Panc1 (cell line): ENCODE measurements around the gene SPTSSA. TPM values are rescaled to one million over a fixed set of nuclear protein-coding genes. Genes with fewer than 3 reads are reported as not detected.
"Not testable (repeated sequence)": the region's sequence is repeated elsewhere in the genome, so short reads cannot be mapped to it uniquely, and the experiment has no call there.

Source experiments
- ATAC-seq: fragments of 200-7000 bp; cut with Tn5 transposase; 2 replicates; pipeline ENCODE4 v1.9.1; 2020; ENCODE audit warnings: mild to moderate bottlenecking, moderate library complexity
- BruUV-seq: library from RNA; stranded (reverse); fragments of 400-500 nt; replicated peaks from 2 replicates; lab custom pipeline; 2021; lab: Mats Ljungman, UMichigan
- CTCF ChIA-PET: fragments of 300-600 bp; sonication (Branson Sonifier 250); formaldehyde crosslinking; loops from one replicate; lab custom pipeline; 2022; ENCODE audit warnings: antibody characterized with exemption; lab: Charles Lee
- POLR2A ChIA-PET: fragments of 300-600 bp; sonication (Branson Sonifier 250); formaldehyde crosslinking; loops from one replicate; lab custom pipeline; 2022; ENCODE audit warnings: antibody characterized with exemption; lab: Charles Lee
- DNase-seq: peaks from one replicate; pipeline ENCODE4 v3.0.0-alpha.2; 2010; ENCODE audit warnings: low read depth, low spot score
- H3K27ac ChIP-seq: 2 replicates; pipeline ENCODE4 v1.5.1; 2011; ENCODE audit warnings: mild to moderate bottlenecking, low read length, inconsistent platforms
- H3K27me3 ChIP-seq: fragments of 200-500 bp; sonication (Bioruptor generic); 2 replicates; pipeline ENCODE4 v1.6.0; 2014; ENCODE audit warnings: low read length, inconsistent platforms; ENCODE audit not compliant: control insufficient read depth, insufficient read depth
- H3K36me3 ChIP-seq: fragments of 200-500 bp; sonication (Bioruptor generic); 2 replicates; pipeline ENCODE4 v1.5.1; 2014; ENCODE audit warnings: inconsistent platforms, mild to moderate bottlenecking, low read length, moderate library complexity; ENCODE audit not compliant: control insufficient read depth, insufficient read depth
- H3K4me1 ChIP-seq: 2 replicates; pipeline ENCODE4 v1.5.1; 2011; ENCODE audit warnings: inconsistent platforms, mild to moderate bottlenecking, low read length, moderate library complexity; ENCODE audit not compliant: control insufficient read depth, insufficient read depth
- H3K4me3 ChIP-seq, 2 experiments: 2 replicates each; pipeline ENCODE4 v1.5.1; 2011 to 2012; ENCODE audit warnings: low read depth in 2 of 2, low read length in 2 of 2, mild to moderate bottlenecking in 2 of 2, inconsistent platforms in 1 of 2, moderate library complexity in 1 of 2
- H3K9me3 ChIP-seq: fragments of 200-500 bp; sonication (Bioruptor generic); 2 replicates; pipeline ENCODE4 v1.5.1; 2014; ENCODE audit warnings: low read depth, mild to moderate bottlenecking, inconsistent platforms, low read length, moderate library complexity; ENCODE audit not compliant: control insufficient read depth, insufficient read depth
- CTCF ChIP-seq: fragments of 450-650 bp; IDR thresholded peaks from 2 replicates; pipeline ENCODE4 v1.5.1; 2017; ENCODE audit warnings: mild to moderate bottlenecking
- POLR2AphosphoS5 ChIP-seq: IDR thresholded peaks from 2 replicates; pipeline ENCODE4 v1.6.1; 2012; ENCODE audit warnings: mild to moderate bottlenecking, low read depth, low read length, moderate library complexity
- SIN3A ChIP-seq: IDR thresholded peaks from 2 replicates; pipeline ENCODE4 v1.6.1; 2012; ENCODE audit warnings: low read depth, mild to moderate bottlenecking, low read length, moderate library complexity, borderline replicate concordance; ENCODE audit not compliant: insufficient read depth
- TCF7L2 ChIP-seq: IDR thresholded peaks from 2 replicates; pipeline ENCODE4 v1.6.1; 2011; ENCODE audit warnings: mild to moderate bottlenecking, low read depth, low read length, inconsistent platforms
- in situ Hi-C: cut with HindIII; loops from 2 replicates; pipeline ENCODE4 v1.10.0; 2016; ENCODE audit warnings: low sequenced_read_pairs, low pct_unique_long_range_greater_than_20kb
- intact Hi-C: fragments of 100-400 bp; cut with micrococcal nuclease; formaldehyde crosslinking; loops from one replicate; pipeline ENCODE4 v1.10.0; 2022; ENCODE audit not compliant: unreplicated experiment
- total RNA-seq: library from RNA; stranded (reverse); gene quantifications from one replicate; pipeline ENCODE4 v1.2.1, GENCODE V29; 2021; ENCODE audit not compliant: unreplicated experiment
- TF ChIP-seq, protein P1 (sequence below), 2 experiments: IDR thresholded peaks; 2 replicates each; pipeline ENCODE4 v1.6.1; 2011 to 2012; ENCODE audit warnings: low read depth in 2 of 2, control low read depth in 1 of 2, low read length in 1 of 2, mild to moderate bottlenecking in 1 of 2, moderate library complexity in 1 of 2; ENCODE audit not compliant: insufficient read depth in 1 of 2

The SPTSSA gene
- total RNA-seq, 1 experiment from 2014 or later: 15.6 TPM

- in situ Hi-C loops (no loop called here), intact Hi-C loops (no loop called here)
- Histone ChIP-seq H3K9me3 (no peaks in the 10 kb centered on the region), H3K36me3 (no peaks in the 10 kb centered on the region), H3K27ac (no peak overlapping the region), H3K27me3 (no peaks in the 10 kb centered on the region), H3K4me3 (no peak overlapping the region), H3K4me1 (no peaks in the 10 kb centered on the region)
- ChIA-PET POLR2A (no interaction called here), CTCF (no interaction called here)
- DNase-seq: no peak
- no peak for TF ChIP-seq TCF7L2
- no peak for TF ChIP-seq CTCF
- TF ChIP-seq, protein P1, sequence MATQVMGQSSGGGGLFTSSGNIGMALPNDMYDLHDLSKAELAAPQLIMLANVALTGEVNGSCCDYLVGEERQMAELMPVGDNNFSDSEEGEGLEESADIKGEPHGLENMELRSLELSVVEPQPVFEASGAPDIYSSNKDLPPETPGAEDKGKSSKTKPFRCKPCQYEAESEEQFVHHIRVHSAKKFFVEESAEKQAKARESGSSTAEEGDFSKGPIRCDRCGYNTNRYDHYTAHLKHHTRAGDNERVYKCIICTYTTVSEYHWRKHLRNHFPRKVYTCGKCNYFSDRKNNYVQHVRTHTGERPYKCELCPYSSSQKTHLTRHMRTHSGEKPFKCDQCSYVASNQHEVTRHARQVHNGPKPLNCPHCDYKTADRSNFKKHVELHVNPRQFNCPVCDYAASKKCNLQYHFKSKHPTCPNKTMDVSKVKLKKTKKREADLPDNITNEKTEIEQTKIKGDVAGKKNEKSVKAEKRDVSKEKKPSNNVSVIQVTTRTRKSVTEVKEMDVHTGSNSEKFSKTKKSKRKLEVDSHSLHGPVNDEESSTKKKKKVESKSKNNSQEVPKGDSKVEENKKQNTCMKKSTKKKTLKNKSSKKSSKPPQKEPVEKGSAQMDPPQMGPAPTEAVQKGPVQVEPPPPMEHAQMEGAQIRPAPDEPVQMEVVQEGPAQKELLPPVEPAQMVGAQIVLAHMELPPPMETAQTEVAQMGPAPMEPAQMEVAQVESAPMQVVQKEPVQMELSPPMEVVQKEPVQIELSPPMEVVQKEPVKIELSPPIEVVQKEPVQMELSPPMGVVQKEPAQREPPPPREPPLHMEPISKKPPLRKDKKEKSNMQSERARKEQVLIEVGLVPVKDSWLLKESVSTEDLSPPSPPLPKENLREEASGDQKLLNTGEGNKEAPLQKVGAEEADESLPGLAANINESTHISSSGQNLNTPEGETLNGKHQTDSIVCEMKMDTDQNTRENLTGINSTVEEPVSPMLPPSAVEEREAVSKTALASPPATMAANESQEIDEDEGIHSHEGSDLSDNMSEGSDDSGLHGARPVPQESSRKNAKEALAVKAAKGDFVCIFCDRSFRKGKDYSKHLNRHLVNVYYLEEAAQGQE (IDR thresholded peaks at IDR 0.05; ENCODE audit: insufficient read depth in 1 of 2, low read depth in 2 of 2, low read length in 1 of 2): no peak
- no peak for TF ChIP-seq SIN3A
- no peak for TF ChIP-seq POLR2AphosphoS5
- BruUV-seq: no TSS peak
- ATAC-seq: no peak
These were observed 16.2 kb upstream of the SPTSSA start for GRCh38 chr14:34478261-34478660.

- intact Hi-C loops, H3K4me3 ChIP-seq, H3K27ac ChIP-seq, H3K4me1 ChIP-seq, H3K9me3 ChIP-seq, H3K36me3 ChIP-seq, CTCF ChIA-PET, ATAC-seq, in situ Hi-C loops, BruUV-seq, POLR2A ChIA-PET, DNase-seq, H3K27me3 ChIP-seq: not testable (repeated sequence)
These were observed 14.0 kb upstream of the SPTSSA start for GRCh38 chr14:34476036-34476435.

DNA sequence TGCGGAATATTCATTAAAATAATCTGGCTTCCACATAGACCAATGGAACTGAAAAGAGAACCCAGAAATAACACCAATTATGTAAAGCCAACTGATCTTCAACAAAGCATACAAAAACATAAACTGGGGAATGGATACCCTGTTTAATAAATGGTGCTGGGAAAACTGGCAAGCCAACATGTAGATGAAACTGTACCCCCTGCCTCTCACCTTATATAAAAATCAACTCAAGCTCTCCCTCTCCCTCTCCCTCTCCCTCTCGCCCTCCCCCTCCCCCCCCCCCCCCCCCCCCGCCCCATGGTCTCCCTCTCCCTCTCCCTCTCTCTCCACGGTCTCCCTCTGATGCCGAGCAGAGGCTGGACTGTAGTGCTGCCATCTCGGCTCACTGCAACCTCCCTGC is 13.1 kb upstream of the SPTSSA start:
- Histone ChIP-seq H3K27ac (no peak overlapping the region), H3K9me3 (no peaks in the 10 kb centered on the region), H3K4me1 (no peaks in the 10 kb centered on the region), H3K36me3 (no peaks in the 10 kb centered on the region), H3K27me3 (no peaks in the 10 kb centered on the region), H3K4me3 (no peak overlapping the region)
- no TSS peak for BruUV-seq
- intact Hi-C loops: no loop called here
- in situ Hi-C loops: no loop called here
- no peak for DNase-seq
- no peak for ATAC-seq
- TF ChIP-seq CTCF: no peak
- TF ChIP-seq TCF7L2: no peak
- no peak for TF ChIP-seq SIN3A
- no peak for TF ChIP-seq POLR2AphosphoS5
- TF ChIP-seq, protein P1 (IDR thresholded peaks at IDR 0.05; ENCODE audit: insufficient read depth in 1 of 2, low read depth in 2 of 2, low read length in 1 of 2): no peak
- POLR2A ChIA-PET: no interaction called here
- CTCF ChIA-PET: no interaction called here
